Measurements from ENCODE around the gene TEX2. TPM values are rescaled to one million over a fixed set of nuclear protein-coding genes. Genes with fewer than 3 reads are reported as not detected.

Gene TEX2
- total and polyA plus RNA-seq, 7 experiments from 2014 or later: 7.9 to 24.2 (median 14.4) TPM

DNA sequence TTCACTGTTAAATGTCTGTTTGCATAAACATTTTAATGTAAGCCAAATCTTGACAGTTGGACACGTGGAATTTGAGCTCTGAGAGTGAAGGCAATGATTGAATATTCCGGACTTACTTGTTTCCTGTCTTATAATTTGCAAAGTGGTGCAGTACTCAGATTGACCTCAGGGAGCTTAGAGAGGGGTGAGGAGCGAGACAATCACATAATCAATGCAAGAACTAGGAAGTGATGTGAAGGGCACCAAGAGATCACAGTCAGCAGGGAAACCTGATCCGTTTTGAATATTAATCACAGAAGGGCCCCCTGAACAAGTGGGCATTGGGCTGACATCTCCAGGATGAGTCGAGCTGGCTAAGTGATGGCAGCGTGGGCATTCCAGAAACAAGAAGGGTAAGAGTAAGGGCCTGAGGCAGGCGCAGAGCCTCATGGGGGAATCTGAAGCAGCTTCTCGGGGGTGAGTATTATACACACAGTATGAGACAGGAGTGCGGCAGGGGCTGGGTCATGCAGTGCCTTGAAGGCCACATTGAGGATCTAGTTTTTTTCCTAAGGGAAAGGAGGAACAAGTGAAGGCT, 26.1 kb downstream of the TEX2 start:
- POLR2A ChIA-PET: interaction anchor here (0.6 to 2.3 kb wide), 2 partner anchors 91 to 124 kb away, joined by 3 to 7 read pairs; no protein-coding TSS in a partner anchor
- peak; percentile 47 for ATAC-seq
- H3K4me3 Mint-ChIP-seq: no peak overlapping the region

DNA sequence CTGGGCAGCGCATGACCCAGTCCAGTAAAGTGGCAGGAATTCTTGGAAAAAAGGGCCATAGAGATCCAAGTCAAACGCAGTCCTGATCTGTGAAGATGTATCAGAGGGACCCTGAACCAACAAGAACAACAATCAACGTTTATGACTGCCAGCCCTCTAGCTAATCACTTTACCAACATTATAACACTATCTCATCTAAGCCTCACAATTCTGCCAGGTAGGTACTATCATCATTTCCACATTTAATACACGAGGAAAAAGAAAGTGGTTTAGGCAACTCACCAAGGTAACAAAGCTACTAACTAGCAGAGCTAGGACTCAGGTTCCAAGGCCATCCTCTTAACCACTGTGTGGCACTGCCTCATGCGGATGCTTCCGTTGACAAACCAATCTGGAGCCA, 28.1 kb downstream of the TEX2 start:
- Mint-ChIP-seq H3K27ac (peak overlapping the region in 1 of 9 donors; percentile 6), H3K4me3 (no peak overlapping the region), H3K4me1 (peaks cover 4 to 26% (median 12%) of the 10 kb centered on the region in 7 donors), H3K9me3 (no peaks in the 10 kb centered on the region), H3K36me3 (peaks cover 0 to 20% (median 3%) of the 10 kb centered on the region in 5 donors), H3K27me3 (no peaks in the 10 kb centered on the region)
- DNase-seq (no peak), ATAC-seq (no peak)
- Histone ChIP-seq H3K36me3 (ENCODE audit: control insufficient read depth in 2 of 3, insufficient read depth in 3 of 3, low read length in 3 of 3) (no peaks in the 10 kb centered on the region), H3K4me1 (ENCODE audit: control insufficient read depth in 2 of 2, insufficient read depth in 2 of 2, low read length in 2 of 2) (no peaks in the 10 kb centered on the region), H3K27ac (ENCODE audit: low read depth, low read length) (no peak overlapping the region), H3K9me3 (ENCODE audit: control insufficient read depth in 2 of 3, low read length in 3 of 3) (no peaks in the 10 kb centered on the region), H3K4me3 (ENCODE audit: low read length) (no peak overlapping the region), H3K27me3 (ENCODE audit: control insufficient read depth in 2 of 2, insufficient read depth in 2 of 2, low read length in 2 of 2) (no peaks in the 10 kb centered on the region)
- ChIA-PET POLR2A (interaction anchor here (1.1 to 2.3 kb wide), 2 partner anchors 11 to 89 kb away, joined by 3 to 7 read pairs; no protein-coding TSS in a partner anchor), CTCF (interaction anchor here (1.1 kb wide), 1 partner anchor 34 kb away, joined by 3 read pairs; no protein-coding TSS in a partner anchor)
- intact Hi-C loops (cut with micrococcal nuclease): no loop called here

More for the DNA sequence above, 26.1 kb downstream of the TEX2 start:
- intact Hi-C loops (cut with micrococcal nuclease): no loop called here
- no peak overlapping the region for H3K4me3 ChIP-seq (ENCODE audit: low read length)
- Mint-ChIP-seq H3K9me3 (no peaks in the 10 kb centered on the region), H3K27me3 (no peaks in the 10 kb centered on the region), H3K36me3 (peaks cover 0 to 18% (median 3%) of the 10 kb centered on the region in 5 donors), H3K4me1 (peaks cover 4 to 36% (median 20%) of the 10 kb centered on the region in 7 donors), H3K27ac (no peak overlapping the region)
- no peaks in the 10 kb centered on the region for H3K9me3 ChIP-seq (ENCODE audit: control insufficient read depth in 2 of 3, low read length in 3 of 3)
- no peaks in the 10 kb centered on the region for H3K36me3 ChIP-seq (ENCODE audit: control insufficient read depth in 2 of 3, insufficient read depth in 3 of 3, low read length in 3 of 3)
- DNase-seq: no peak
- no peak overlapping the region for H3K27ac ChIP-seq (ENCODE audit: low read depth, low read length)
- CTCF ChIA-PET: no interaction called here
- peaks cover 0 to 5% of the 10 kb centered on the region in 2 donors for H3K4me1 ChIP-seq (ENCODE audit: control insufficient read depth in 2 of 2, insufficient read depth in 2 of 2, low read length in 2 of 2)
- H3K27me3 ChIP-seq (ENCODE audit: control insufficient read depth in 2 of 2, insufficient read depth in 2 of 2, low read length in 2 of 2): no peaks in the 10 kb centered on the region

- no peaks in the 10 kb centered on the region for H3K36me3 ChIP-seq (ENCODE audit: control insufficient read depth in 2 of 3, insufficient read depth in 3 of 3, low read length in 3 of 3)
- no peaks in the 10 kb centered on the region for H3K9me3 ChIP-seq (ENCODE audit: control insufficient read depth in 2 of 3, low read length in 3 of 3)
- ChIA-PET CTCF (no interaction called here), POLR2A (interaction anchor here (0.9 kb wide), 1 partner anchor 25 kb away, joined by 3 read pairs; no protein-coding TSS in a partner anchor)
- DNase-seq (no peak), ATAC-seq (no peak)
- Mint-ChIP-seq H3K36me3 (peaks cover 0 to 20% (median 3%) of the 10 kb centered on the region in 5 donors), H3K4me3 (no peak overlapping the region), H3K27ac (no peak overlapping the region), H3K4me1 (peaks cover 0 to 17% (median 12%) of the 10 kb centered on the region in 7 donors), H3K27me3 (no peaks in the 10 kb centered on the region), H3K9me3 (no peaks in the 10 kb centered on the region)
- intact Hi-C loops (cut with micrococcal nuclease): no loop called here
- no peaks in the 10 kb centered on the region for H3K4me1 ChIP-seq (ENCODE audit: control insufficient read depth in 2 of 2, insufficient read depth in 2 of 2, low read length in 2 of 2)
- H3K4me3 ChIP-seq (ENCODE audit: low read length): no peak overlapping the region
- H3K27ac ChIP-seq (ENCODE audit: low read depth, low read length): no peak overlapping the region
- H3K27me3 ChIP-seq (ENCODE audit: control insufficient read depth in 2 of 2, insufficient read depth in 2 of 2, low read length in 2 of 2): no peaks in the 10 kb centered on the region
These were observed 30.4 kb downstream of the TEX2 start for GRCh38 chr17:64232466-64233262.

GRCh38 chr17:64231567-64232141, 31.4 kb downstream of the TEX2 start:
- H3K27me3 ChIP-seq (ENCODE audit: control insufficient read depth in 2 of 2, insufficient read depth in 2 of 2, low read length in 2 of 2): no peaks in the 10 kb centered on the region
- ChIA-PET POLR2A (interaction anchor here (0.6 to 0.9 kb wide), 4 partner anchors 25 to 358 kb away, joined by 3 to 4 read pairs (median 3); no protein-coding TSS in a partner anchor), CTCF (no interaction called here)
- no peaks in the 10 kb centered on the region for H3K9me3 ChIP-seq (ENCODE audit: control insufficient read depth in 2 of 3, low read length in 3 of 3)
- H3K9me3 Mint-ChIP-seq: no peaks in the 10 kb centered on the region
- peaks cover 0 to 20% (median 3%) of the 10 kb centered on the region in 5 donors for H3K36me3 Mint-ChIP-seq
- H3K27ac Mint-ChIP-seq: no peak overlapping the region
- no peaks in the 10 kb centered on the region for H3K27me3 Mint-ChIP-seq
- no peaks in the 10 kb centered on the region for H3K36me3 ChIP-seq (ENCODE audit: control insufficient read depth in 2 of 3, insufficient read depth in 3 of 3, low read length in 3 of 3)
- peaks cover 0 to 8% (median 6%) of the 10 kb centered on the region in 7 donors for H3K4me1 Mint-ChIP-seq
- H3K4me3 ChIP-seq (ENCODE audit: low read length): no peak overlapping the region
- no peak overlapping the region for H3K4me3 Mint-ChIP-seq
- no peak for DNase-seq
- H3K4me1 ChIP-seq (ENCODE audit: control insufficient read depth in 2 of 2, insufficient read depth in 2 of 2, low read length in 2 of 2): no peaks in the 10 kb centered on the region
- no peak for ATAC-seq
- H3K27ac ChIP-seq (ENCODE audit: low read depth, low read length): no peak overlapping the region
- intact Hi-C loops (cut with micrococcal nuclease): no loop called here

DNA sequence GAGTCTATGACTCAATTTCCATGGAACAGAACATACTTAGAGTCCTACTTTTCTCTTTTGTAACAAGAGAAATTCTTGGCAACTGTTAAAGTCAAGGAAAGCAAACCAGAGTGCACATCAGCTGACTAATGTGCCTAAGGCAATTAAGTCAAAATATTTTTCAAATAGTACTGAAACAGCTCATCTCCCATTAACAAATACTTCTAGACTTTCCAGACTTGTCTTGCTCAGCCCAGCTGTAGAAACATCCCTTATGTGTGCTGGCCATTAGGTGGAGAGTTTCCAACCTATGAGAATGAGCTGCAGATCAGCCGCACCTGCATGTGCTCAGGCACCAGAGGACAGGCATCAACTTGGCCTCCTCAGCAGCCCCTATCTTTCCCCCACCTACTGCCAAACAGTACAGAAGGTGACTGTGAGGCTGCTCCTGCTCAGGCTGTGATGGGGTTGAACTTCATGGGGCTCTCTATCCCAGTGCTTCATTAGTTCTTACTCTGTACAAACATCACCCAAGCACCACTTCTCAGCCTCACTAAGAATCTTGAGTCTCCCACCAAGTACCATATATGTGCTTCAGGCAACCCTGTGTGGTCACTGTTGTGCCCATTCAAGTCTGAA, 32.2 kb downstream of the TEX2 start:
- Mint-ChIP-seq H3K4me3 (no peak overlapping the region), H3K4me1 (peaks cover 0 to 8% (median 6%) of the 10 kb centered on the region in 7 donors), H3K36me3 (peaks cover 0 to 18% (median 3%) of the 10 kb centered on the region in 5 donors), H3K27ac (peak overlapping the region in 1 of 9 donors; percentile 43), H3K27me3 (no peaks in the 10 kb centered on the region), H3K9me3 (no peaks in the 10 kb centered on the region)
- no peak for ATAC-seq
- DNase-seq: no peak
- no peak overlapping the region for H3K27ac ChIP-seq (ENCODE audit: low read depth, low read length)
- no peaks in the 10 kb centered on the region for H3K36me3 ChIP-seq (ENCODE audit: control insufficient read depth in 2 of 3, insufficient read depth in 3 of 3, low read length in 3 of 3)
- H3K9me3 ChIP-seq (ENCODE audit: control insufficient read depth in 2 of 3, low read length in 3 of 3): no peaks in the 10 kb centered on the region
- intact Hi-C loops (cut with micrococcal nuclease): no loop called here
- ChIA-PET CTCF (interaction anchor here (0.9 kb wide), 1 partner anchor 13 kb away, joined by 4 read pairs; no protein-coding TSS in a partner anchor), POLR2A (interaction anchor here (0.6 kb wide), 1 partner anchor 51 kb away, joined by 4 read pairs; no protein-coding TSS in a partner anchor)
- H3K4me3 ChIP-seq (ENCODE audit: low read length): no peak overlapping the region
- no peaks in the 10 kb centered on the region for H3K27me3 ChIP-seq (ENCODE audit: control insufficient read depth in 2 of 2, insufficient read depth in 2 of 2, low read length in 2 of 2)
- no peaks in the 10 kb centered on the region for H3K4me1 ChIP-seq (ENCODE audit: control insufficient read depth in 2 of 2, insufficient read depth in 2 of 2, low read length in 2 of 2)

Measured in naive thymus-derived CD4-positive, alpha-beta T cell (primary cell).